Fibroblast of lung (primary cell): ENCODE measurements around the gene SCN3A.

Experiments
- EZH2 ChIP-seq: IDR thresholded peaks from 2 replicates; pipeline ENCODE4 v1.5.1; 2012; ENCODE audit warnings: low read length, control low read depth, mild to moderate bottlenecking; ENCODE audit errors: missing control alignments
- TF ChIP-seq, protein P1 (sequence below), 2 donors: IDR thresholded peaks in 1 of 2; conservative IDR thresholded peaks in 1 of 2; 1 replicate in 1 of 2; 2 replicates in 1 of 2; pipeline ENCODE4 v1.5.1; 2011 to 2012; ENCODE audit warnings: low read length in 2 of 2, control low read depth in 1 of 2, inconsistent platforms in 1 of 2, low read depth in 1 of 2, mild to moderate bottlenecking in 1 of 2

DNA sequence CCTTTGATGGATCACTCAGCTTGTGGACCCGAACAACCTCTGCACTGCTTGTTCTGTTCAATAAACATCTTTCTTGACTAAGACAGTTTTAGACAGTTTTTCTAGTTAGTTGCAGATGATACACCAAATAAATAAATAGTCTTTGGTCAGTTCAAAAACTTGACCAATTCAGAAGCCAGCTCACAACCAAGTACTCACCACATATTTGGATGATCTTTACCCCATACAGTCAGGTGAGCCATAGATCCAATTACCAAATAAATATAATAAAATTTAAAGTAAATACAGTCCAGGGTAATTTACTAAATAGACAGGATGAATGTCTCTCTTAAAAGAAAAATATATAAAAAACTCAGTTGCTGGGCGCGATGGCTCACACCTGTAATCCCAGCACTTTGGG lies 18.2 kb downstream of the SCN3A start:
- TF ChIP-seq, protein P1, sequence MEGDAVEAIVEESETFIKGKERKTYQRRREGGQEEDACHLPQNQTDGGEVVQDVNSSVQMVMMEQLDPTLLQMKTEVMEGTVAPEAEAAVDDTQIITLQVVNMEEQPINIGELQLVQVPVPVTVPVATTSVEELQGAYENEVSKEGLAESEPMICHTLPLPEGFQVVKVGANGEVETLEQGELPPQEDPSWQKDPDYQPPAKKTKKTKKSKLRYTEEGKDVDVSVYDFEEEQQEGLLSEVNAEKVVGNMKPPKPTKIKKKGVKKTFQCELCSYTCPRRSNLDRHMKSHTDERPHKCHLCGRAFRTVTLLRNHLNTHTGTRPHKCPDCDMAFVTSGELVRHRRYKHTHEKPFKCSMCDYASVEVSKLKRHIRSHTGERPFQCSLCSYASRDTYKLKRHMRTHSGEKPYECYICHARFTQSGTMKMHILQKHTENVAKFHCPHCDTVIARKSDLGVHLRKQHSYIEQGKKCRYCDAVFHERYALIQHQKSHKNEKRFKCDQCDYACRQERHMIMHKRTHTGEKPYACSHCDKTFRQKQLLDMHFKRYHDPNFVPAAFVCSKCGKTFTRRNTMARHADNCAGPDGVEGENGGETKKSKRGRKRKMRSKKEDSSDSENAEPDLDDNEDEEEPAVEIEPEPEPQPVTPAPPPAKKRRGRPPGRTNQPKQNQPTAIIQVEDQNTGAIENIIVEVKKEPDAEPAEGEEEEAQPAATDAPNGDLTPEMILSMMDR (conservative IDR thresholded peaks at IDR 0.05 in 1 of 2, IDR thresholded peaks at IDR 0.05 in 1 of 2; ENCODE audit: low read depth in 1 of 2, low read length in 2 of 2) = no peak
- no peak for TF ChIP-seq EZH2
